Retina (tissue), 1 donor: Measurements from ENCODE around the gene PCDHB1.

ENCODE experiments used
- DNase-seq: peaks from one replicate; pipeline ENCODE4 v3.0.0-alpha.2; 2016

The PCDHB1 gene, protein sequence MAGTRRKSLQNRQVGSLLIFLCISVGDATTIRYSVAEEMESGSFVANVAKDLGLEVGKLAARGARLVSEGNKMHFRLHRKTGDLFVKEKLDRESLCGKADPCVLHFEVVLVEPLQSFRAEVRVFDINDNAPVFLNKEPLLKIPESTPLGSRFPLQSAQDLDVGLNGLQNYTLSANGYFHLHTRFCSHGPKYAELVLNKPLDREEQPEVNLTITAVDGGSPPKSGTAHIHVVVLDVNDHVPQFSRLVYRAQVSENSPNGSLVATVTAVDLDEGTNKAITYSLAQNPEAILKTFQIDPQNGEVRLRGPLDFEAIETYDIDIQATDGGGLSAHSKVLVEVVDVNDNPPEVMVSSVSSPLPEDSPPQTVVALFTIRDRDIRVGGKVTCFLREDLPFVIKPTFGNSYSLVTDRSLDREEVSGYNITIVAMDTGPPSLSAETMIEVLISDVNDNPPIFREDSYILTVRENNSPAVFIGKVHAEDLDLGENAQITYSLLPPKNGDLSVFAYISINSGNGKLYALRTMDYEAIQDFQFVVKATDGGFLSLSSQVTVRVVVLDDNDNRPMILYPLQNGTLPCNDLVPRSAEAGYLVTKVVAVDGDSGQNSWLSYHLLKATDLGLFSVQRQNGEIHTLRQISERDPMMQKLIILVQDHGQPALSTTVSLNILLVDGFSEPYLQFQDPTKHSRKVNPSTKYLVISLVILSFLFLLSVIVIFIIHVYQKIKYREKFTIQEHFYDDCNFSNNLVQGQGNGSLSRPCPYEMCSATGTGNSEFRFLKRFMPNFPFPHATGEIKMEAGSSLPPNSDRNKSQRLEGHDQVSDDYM

DNA sequence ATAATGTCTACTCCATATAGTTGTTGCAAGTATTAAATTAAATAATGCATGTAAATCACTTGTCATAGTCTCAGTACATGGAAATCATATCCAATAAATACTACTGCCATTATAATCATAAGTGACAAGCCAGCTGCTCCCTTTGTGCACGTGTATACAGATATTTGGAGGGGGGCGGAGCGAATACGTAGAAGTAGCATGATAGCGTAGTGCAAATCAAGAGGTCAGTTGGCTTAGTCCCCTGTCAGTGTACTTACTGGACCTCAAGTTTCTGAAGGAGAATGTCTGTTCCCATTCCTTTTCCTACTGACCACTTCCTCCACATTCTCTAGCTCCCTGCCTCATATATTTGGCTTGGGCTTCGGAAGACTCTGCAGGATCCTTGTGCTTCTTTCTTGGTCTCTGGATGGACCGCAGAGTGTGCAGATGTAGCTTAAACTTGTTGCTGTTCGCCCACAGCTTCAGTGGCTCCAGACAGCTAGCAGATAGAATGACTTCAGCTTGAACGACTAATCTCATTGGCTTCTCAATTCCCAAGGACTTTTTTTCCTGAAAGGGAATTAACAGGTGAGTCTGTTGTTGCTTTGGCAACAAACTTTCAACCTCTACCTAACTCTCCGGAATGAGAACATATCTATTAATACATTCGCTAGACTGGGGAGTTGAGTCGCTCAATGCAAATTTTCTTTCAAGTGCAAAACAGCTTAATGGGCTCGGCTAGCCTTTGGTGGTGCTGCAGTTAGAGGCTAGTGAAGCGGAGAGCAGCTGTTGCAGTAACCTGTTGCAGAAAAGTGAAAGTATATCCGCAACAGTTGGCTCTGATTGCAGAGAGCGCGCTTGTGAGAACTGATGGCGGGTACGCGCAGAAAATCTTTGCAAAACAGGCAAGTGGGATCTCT lies at the start of gene PCDHB1:
Gene PCDHB1, plus strand, starts transcription at position 753 of the 899 bp plus-strand sequence. Its CDS starts 97 bp downstream, at position 850.
- DNase-seq, result no peak

DNA sequence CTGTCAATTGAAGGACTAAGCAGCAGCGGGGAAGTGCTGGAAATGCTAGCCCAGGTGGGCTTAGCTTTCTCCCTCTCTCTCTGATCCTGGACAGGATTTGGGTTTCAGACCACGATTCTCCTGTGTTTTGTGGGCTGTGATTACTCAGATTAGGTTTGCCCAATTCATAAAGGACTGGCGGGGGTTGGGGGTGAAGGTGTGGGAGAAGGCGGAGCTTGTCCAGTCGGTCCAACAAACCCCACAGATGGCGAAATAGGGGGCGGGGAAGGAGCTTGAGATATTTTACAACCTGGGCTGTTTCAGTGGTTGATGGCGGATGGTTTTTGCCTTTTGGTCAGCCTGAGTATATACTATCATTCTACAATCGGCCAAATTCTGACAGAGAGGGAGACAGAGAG lies 49.7 kb upstream of the PCDHB1 start:
- DNase-seq, result peak; percentile 67

DNA sequence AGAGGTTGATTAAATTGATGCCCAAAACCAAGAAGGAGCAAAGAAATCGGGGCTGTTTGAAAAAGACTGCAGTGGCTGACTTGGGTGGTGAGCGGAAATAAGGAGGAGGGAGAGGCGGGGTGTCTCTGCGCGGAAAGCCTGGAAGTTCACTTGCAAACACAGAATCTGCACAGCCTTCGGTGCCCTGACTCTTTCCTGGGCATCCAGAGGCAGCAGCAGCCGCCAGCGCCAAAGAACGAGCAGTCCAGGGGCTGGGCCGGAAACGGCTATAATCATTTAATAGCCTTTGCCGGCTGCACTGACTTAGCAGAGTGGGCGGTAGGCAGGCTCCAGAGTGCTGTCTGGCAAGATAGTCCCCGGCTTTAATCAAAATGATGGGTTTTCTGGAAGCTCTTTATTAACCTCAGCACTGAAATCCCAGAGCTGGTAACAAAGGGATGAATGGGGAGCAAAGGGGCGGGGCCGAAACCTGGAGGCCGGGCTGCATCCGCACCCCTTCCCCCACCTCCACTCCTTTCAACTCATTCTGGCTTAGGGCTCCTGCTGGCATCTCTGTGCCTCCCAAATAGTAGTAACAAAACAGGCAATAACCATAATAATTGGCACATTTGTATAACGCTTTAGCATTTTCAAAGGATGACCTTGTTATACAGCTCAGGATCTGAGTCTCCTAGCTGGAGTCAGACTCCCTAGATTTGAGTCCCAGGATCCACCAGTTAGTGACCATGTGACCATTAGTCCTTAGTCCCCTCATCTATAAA lies 49.1 kb upstream of the PCDHB1 start:
- peak; percentile 81 for DNase-seq

DNA sequence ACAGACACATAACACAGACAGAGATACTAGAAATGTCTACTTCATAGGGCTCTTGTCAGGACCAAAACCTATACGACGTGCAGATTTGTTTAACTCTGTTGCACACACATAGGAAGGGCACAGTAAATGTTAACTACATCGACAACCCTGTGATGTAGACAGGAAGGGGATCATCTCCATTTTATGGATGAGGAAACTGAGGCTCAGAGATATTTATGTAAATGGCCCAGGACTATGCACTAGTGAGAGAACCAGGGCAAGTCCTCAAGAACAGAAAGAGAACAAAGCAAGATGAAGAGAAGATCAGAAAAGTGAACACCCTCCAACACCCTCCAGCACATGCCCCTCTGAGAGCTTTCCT lies 48.6 kb upstream of the PCDHB1 start:
- no peak for DNase-seq

DNA sequence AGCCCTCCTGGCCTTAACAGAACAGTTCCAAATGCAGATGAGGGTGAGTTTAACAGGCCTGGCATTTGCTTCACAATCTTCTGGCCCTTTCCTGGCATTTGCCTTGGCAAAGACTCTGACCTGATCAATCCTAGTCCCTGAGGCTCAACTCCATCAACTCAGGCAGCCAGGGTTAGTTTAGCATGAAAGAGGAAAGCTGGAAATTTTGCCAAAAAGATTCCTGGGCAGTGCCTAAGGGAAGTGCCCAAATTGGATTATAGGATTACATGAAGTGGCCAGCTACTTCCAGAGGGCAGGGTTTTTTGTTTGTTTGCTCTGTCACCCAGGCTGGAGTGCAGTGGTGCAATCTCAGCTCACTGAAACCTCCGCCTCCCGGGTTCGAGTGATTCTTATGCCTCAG lies 48.1 kb upstream of the PCDHB1 start:
- no peak for DNase-seq

- peak; percentile 21 for DNase-seq
These were observed 47.2 kb upstream of the PCDHB1 start for GRCh38 chr5:141003791-141004611.

- DNase-seq, result no peak
These were observed 43.4 kb upstream of the PCDHB1 start for GRCh38 chr5:141007791-141008190.

GRCh38 chr5:141010047-141010793 lies 41.0 kb upstream of the PCDHB1 start:
- no peak for DNase-seq

DNA sequence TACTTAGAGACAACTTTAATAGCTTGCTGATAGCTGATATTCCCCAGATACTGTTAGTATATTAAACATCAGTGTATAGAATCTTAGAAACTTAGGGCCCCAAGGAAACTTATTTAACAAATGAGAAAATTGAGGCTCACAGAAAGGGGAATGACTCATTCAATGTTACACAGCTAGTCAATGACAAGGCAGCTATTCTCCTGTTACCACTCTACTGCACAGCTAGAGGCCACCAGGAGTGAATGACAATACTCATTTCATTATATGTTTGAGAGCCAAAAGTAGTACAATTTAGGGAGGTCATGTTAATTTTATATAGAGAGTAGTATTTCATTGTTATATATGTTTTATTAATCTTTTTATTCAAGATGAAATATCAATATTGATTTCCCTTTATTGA lies 33.2 kb upstream of the PCDHB1 start:
- no peak for DNase-seq

DNA sequence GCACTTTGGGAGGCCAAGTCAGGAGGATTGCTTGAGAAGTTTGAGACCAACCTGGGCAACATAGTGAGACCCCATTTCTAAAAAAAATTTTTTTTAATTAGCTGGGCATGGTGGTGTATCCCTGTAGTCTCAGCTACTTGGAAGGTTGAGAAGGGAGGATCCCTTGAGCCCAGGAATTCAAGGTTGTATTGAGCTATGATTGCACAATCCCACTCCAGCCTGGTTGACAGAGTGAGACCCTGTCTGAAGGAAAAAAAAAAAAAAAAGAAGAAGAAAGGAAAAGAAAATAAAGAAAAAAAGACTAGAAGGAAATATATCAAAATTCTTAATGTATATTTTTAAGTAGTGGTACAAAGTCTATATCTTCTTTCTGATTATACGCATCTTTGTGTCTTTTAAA lies 28.8 kb upstream of the PCDHB1 start:
- DNase-seq, result no peak

DNA sequence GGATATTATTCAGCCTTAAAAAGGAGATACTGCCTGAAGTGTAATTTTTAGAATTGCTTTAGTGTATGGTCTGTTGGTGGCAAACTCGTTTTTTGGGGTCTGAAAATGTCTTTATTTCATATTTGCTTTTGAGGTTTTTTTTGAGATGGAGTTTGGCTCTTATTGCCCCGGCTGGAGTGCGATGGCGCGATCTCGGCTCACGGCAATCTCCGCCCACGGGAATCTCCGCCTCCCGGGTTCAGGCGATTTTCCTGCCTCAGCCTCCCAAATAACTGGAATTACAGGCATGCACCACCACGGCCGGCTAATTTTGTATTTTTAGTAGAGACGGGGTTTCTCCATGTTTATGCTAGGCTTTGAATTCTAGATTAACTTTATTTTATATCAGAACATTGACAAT lies 20.2 kb upstream of the PCDHB1 start:
- no peak for DNase-seq

DNA sequence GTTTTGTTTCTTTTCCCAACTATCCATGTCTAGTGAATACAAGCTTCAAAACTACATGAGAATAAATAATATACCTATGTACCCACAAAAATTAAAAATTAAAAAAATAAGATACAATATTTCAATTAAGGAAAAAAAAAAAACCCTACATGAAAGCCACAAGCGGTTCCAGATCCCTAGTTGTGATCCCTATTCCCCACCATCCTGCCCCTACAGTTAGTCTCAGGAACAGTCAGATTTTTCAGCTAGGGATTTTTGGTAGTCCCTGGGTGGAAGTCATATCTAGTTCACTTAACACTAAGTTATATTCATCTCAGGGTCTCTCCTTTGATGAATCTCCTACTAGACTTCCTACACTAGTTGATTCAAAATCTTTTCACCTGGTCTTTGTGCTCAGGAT lies 18.5 kb upstream of the PCDHB1 start:
- DNase-seq, result no peak

DNA sequence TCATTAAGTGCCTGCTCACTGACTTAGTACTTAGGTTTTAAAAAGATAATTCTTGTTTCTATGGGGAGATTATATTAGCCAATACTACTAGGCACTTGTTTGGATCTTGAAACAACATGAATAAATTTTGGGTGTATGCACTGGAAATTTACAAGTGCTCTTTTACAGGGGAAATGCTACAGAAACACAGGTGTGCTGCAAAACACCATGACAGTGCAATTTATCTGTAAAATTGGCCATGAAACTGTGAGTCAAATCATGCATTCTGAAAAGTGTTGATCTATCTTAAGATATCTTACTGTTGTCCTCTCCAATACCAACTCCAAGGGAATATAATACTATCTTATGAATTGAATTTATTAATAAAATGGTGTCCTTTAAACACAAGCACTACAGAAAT lies 12.1 kb upstream of the PCDHB1 start:
- no peak for DNase-seq

DNA sequence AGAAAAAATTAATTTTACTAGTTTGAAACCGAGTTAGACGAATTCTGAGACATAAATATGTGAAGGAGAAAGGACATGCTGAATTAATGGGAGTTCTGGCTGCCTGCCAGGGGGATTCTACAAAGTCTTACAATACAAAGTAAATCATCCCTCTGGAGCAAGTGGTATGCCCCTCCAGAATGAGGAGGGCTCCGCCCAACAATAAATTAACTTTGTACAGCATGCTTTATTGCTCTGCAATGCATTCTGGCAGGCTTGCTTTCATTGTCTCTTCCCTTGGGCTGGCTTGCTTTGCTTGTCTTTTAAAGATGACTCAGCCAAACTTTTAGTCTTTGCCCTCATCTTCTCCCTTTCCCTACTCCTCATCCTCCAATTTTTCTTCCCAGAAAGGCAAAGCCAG lies 11.7 kb upstream of the PCDHB1 start:
- no peak for DNase-seq

GRCh38 chr5:141040093-141040770 lies 10.9 kb upstream of the PCDHB1 start:
- peak; percentile 86 for DNase-seq

- DNase-seq, result peak; percentile 97
These were observed 10.3 kb upstream of the PCDHB1 start for GRCh38 chr5:141040771-141041426.

- DNase-seq, result no peak
These were observed 9.8 kb upstream of the PCDHB1 start for GRCh38 chr5:141041427-141041785.

- no peak for DNase-seq
These were observed 8.6 kb upstream of the PCDHB1 start for GRCh38 chr5:141042555-141042954.

DNA sequence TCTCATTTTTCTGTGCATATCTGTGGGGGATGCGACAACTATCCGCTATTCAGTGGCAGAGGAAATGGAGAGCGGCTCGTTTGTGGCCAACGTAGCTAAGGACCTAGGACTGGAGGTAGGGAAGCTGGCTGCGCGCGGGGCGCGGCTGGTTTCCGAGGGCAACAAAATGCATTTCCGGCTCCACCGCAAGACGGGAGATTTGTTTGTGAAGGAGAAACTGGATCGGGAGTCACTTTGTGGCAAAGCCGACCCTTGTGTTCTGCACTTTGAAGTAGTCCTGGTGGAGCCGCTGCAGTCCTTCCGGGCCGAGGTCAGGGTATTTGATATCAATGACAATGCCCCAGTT lies 320 bp downstream of the PCDHB1 start:
- DNase-seq, result peak; percentile 3

- DNase-seq, result no peak
These were observed 26.7 kb downstream of the PCDHB1 start for GRCh38 chr5:141077826-141078225.
